CD4-positive, alpha-beta T cell treated with Interferon gamma for 1 hour (primary cell): ENCODE data around the gene SLC22A13.
"Not testable (repeated sequence)": the region's sequence is repeated elsewhere in the genome, so short reads cannot be mapped to it uniquely, and the experiment has no call there.

ENCODE experiments used
- DNase-seq: peaks from one replicate; pipeline ENCODE4 v3.0.0-alpha.2; 2020

The SLC22A13 gene

DNA sequence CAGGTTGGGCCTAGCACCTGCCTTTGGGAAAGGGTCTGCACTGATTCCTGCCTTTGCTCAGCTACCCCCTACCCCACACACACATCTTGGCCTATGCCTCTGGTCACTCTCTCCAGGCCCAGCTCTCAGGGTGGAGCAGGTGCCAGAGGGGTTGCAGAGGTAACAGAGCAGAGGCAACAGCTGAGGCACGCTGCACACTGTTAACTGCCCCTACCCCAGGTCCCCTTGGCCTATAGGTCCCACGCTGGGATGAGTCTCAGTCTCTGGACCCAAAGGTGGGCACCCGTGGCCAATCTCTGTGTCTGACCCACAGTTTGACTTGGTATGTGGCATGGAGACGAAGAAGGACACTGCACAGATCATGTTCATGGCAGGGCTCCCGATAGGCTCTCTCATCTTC, 41.3 kb downstream of the SLC22A13 start:
- no peak for DNase-seq

DNA sequence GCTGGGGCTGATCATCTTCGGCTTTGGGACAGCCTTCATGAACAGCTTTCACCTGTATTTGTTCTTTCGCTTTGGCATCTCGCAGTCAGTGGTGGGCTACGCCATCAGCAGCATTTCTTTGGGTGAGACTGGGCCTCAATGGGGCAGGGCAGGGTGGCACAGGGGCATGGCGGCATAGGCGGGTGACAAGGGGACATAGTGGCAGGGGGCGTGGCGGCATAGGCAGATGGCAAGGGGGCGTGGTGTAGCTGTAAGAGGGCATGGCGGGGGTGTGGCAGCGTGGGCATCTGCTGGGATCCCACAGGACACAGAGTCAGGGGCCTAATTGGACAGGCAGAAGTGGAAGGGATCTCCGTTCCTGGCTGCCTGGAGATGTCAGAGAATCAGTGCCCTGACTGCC, 42.0 kb downstream of the SLC22A13 start:
- DNase-seq = no peak

- no peak for DNase-seq
These were observed 42.8 kb downstream of the SLC22A13 start for GRCh38 chr3:38308456-38308855.

DNA sequence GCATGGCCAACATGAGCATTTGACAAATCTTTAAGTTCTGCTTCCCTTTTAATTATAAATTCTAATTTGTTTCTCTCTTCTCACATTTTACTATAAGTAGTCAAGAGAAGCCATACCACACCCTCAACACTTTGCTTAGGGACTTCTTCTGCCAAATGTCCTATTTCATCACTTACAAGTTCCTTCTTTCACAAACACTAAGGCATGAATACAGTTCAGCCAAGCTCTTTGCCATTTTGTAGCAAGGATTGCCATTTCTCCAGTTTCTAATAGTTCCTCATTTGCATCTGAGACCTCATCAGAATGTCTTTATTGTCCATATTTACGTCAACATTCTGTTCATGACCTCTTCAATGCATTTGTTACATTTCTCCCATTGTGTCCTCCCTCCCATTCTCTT, 45.9 kb downstream of the SLC22A13 start:
- DNase-seq = no peak

GRCh38 chr3:38311941-38312340, 46.3 kb downstream of the SLC22A13 start:
- no peak for DNase-seq

DNA sequence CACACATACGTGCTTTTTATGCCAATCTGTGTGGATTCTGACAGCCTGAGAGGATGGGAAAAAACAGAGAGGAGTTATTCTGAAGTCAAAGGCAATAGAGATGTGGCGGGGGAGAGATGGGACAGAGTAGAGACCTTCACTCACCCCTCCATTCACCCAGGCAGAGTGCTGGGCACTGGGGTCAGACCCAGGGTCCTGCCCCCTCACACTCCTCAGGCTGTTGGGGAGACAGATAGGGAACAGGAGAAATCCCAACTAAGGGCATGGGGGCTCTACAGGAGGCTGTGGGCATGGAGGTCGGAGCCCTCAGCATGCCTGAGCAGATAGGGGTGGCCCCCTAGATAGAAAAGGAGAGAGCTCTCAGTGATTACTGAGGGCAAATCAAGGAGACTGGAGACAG, 46.7 kb downstream of the SLC22A13 start:
- DNase-seq = no peak

DNA sequence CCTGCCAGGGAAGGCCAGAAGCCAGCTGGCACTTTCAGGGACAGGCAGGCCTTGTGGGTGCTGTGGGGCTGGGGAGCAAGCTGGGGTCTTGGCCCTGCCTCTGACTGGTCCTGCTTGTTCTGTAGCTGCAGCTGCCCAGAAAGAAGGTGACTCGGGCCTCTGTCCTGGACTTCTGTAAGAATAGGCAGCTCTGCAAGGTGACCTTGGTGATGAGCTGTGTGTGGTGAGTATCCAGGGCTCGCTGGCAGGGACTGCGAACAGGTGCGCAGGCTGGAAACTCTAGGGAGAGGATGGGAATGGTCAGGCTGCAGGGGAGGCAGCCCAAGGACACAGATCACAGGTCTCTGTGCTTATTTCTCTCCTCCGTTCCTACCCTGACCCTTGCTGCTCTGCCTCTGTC, 47.7 kb downstream of the SLC22A13 start:
- DNase-seq = no peak

DNA sequence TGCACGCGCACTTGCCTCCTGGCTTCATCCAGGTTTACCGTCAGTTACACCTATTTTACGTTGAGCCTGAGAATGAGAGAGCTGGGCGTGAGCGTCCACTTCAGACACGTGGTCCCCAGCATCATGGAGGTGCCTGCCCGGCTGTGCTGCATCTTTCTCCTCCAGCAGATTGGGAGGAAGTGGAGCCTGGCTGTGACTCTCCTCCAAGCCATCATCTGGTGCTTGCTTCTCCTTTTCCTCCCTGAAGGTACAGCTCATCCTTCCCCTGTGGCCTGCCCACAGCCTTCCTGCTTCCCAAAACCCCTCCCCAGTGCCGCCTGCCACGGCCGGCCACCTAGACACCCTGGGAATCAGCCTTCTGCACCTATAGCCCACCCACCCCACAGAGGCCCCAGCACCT, 48.1 kb downstream of the SLC22A13 start:
- no peak for DNase-seq

DNA sequence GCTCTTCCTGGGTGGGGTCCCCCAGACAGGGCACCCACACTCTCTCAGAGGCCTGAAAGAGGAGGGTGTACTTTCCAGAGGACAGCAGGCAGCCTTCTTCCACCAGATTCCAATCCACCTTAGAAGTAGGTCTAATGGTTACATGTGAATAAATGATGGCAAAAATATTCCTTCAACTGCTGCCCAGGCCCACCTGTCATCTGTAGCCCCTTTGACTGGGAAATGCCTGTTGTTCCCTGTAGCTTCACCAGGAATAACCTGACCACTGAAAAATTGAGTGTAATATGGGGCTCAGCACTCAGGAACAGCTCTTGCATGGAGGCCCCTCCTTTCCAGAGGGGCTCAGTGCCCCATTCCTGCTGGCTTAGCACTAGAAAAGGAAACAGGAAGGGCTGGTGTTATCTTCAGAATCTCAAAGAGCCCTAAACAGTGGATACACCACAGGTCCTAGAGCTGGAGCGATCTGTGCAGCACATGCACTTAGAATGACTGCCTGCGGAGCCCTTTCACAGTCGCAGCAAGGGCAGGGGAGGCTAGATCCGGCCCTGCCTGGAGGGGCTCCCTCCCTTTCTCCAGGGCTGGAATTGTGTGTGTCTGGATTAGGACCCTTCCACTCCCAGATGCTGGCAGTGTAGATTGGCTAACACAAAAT, 48.6 kb downstream of the SLC22A13 start:
- DNase-seq = no peak

DNA sequence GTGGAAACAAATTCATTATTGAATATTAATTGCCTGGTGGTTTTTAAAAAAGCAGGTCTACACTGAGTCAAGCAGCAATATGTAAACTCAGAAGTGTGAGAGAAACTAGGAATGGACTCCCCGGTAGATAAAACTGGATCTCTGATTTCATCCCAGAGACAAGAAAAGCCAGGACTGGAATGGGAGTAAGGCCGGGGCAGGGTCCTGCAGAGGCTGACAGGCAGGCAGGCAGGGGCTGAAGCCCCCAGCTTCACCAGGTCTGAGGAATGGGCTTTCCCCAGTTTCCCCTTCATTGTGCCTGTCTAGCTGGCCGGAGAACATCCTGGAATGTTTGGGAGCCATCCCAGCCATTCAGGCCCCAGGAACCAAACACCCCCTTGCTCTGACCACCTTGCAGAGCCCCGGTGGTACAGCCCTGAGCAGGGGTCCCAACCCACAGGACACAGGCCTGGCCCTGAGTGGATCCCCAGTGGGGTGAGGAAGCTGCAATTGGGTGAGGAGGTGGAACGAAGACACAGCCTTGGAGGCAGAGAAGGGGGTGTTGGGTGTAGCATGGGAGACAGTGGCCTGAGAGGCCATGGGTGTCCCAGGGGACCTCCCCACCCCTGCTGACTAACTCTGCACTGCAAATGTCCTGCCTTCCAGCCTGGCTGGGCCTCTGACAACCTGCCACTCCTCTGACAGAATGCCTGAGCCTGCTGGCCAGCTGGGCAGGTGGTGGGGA, 49.3 kb downstream of the SLC22A13 start:
- DNase-seq = no peak

DNA sequence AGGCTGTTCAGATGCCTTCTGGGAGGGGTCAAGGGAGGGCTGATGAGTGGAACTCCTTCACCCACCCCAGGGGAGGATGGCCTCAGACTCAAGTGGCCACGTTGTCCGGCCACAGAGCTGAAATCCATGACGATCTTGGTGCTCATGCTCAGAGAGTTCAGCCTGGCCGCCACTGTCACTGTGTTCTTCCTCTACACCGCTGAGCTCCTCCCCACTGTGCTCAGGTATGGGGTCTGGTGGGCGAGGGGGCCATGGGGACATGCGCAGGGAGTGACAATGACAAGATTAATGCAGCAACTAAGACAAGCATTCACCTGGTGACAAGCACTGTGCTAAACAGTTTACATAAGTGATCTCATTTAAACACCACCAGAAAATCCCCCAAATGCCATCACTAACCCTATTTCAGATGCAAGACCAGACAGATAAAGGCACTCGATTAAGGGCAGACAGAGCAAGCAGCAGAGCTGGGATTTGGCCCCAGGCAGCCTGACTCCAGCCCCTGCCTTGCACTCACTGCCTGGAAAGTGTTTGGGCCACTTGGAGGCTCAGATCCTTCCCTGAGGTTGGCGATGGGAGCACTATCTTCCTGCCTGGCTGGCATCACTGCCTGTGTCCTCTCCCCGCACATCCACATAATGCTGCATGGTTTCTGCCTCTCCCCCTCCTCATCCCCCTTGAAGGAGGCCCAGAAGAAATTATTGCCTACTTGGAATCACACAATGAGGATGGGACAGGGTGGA, 50.0 kb downstream of the SLC22A13 start:
- no peak for DNase-seq

DNA sequence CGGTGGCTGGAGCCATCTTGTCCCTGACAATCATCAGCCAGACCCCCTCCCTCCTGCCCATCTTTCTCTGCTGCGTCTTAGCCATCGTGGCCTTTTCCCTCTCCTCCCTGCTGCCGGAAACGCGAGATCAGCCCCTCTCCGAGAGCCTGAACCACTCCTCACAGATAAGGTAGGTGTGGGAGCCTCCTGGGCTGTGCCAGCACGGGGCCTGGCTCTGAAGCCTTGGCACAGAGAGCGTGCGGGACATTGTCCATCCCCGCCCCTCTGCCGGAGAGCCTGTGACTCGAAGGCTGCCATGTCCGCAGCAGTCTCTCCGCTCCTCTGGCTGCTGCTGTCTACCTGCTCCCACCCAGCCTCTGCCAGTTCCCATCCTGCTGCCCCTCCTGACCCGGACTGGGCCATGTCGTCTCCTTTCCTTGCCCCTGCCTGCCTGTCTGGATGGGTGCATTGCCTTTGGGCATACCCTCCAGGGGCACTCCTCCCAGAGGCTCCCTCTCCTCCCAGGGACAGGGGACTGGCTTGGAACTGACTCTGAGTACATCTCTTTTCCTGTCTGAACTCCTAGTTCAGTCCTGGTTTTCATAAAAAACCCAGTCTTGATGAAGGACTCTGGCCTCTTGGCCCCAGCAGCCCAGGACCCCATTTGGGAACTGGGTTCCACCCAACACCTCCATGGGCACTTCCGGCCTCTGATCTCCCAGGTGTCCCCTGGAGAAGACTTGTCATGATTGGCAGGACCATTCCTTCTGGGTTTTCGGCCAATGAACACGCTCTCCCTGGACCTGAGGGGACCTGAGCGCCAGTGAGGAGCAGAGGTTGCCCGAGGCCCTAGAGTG, 51.0 kb downstream of the SLC22A13 start:
- no peak for DNase-seq

DNA sequence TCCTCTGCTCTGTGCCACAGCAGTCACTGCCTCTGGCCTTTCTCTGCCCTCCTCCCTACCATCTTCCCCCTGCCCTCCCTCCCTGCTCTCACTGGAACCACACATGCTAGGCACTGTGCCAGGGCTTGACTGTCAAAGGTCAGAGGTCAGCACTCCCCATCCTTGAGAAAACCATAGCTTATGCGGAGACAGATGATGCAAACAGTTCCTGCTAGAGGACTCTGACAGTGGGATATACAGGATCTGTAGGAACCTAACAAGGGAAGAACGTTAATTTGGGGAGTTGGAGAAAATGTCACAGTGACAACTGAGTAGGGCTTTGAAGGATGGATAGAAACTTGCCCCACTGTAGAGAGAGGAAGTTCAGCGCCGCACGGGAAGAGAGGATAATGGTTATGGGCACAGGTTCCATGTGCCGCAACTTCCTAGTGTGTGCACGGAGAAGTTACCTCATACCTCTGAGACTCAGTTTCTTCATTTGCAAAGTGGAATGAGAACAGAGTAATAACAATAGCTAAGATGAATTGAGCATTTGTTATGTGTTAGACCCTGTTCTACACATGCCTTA, 51.7 kb downstream of the SLC22A13 start:
- no peak for DNase-seq

- DNase-seq = no peak
These were observed 53.4 kb downstream of the SLC22A13 start for GRCh38 chr3:38318766-38319671.

DNA sequence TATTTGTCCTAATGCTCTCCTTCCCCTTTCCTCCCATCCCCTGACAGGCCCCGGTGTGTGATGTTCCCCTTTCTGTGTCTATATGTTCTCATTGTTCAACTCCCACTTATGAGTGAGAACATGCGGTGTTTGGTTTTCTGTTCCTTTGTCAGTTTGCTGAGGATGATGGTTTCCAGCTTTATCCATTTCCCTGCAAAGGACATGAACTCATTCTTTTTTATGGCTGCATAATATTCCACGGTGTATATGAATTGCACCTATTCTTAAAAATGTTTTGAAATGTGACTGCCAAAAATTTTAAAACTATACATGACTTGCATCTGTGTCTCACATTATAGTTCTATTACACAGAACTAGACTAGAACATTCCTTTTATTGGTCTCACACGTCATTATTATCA, 55.0 kb downstream of the SLC22A13 start:
- not testable (repeated sequence) for DNase-seq

- no peak for DNase-seq
These were observed 57.4 kb downstream of the SLC22A13 start for GRCh38 chr3:38323060-38323459.

GRCh38 chr3:38325256-38325655, 59.6 kb downstream of the SLC22A13 start:
- DNase-seq = no peak

- DNase-seq = no peak
These were observed 61.9 kb downstream of the SLC22A13 start for GRCh38 chr3:38327335-38328009.
